ENCODE data around the gene SNIP1.
"Not testable (repeated sequence)": the region's sequence is repeated elsewhere in the genome, so short reads cannot be mapped to it uniquely, and the experiment has no call there.

The SNIP1 gene

GRCh38 chr1:37559080-37559479 is 5.0 kb upstream of the SNIP1 start:
- DNase-seq (ENCODE audit: low read depth), result no peak

GRCh38 chr1:37558411-37558810 is 4.3 kb upstream of the SNIP1 start:
- no peak for DNase-seq (ENCODE audit: low read depth)

- DNase-seq (ENCODE audit: low read depth), result no peak
Measured at GRCh38 chr1:37557402-37557801, 3.3 kb upstream of the SNIP1 start.

GRCh38 chr1:37556712-37557196 is 2.7 kb upstream of the SNIP1 start, which contains the start of gene DNALI1:
Gene DNALI1, plus strand, starts transcription at chr1:37556940. Its CDS starts 55 bp downstream, at chr1:37556995.
- no peak for DNase-seq (ENCODE audit: low read depth)

GRCh38 chr1:37553598-37553926 is 531 bp downstream of the SNIP1 start:
- DNase-seq (ENCODE audit: low read depth), result no peak

- DNase-seq (ENCODE audit: low read depth), result no peak
Measured at GRCh38 chr1:37549341-37549740, 4.8 kb downstream of the SNIP1 start.

GRCh38 chr1:37545019-37545418 is 9.1 kb downstream of the SNIP1 start:
- DNase-seq (ENCODE audit: low read depth), result no peak

- DNase-seq (ENCODE audit: low read depth), result no peak
Measured at GRCh38 chr1:37544530-37544929, 9.6 kb downstream of the SNIP1 start.

GRCh38 chr1:37540036-37540785 is 13.9 kb downstream of the SNIP1 start:
- no peak for DNase-seq (ENCODE audit: low read depth)

GRCh38 chr1:37539154-37539553 is 14.9 kb downstream of the SNIP1 start:
- not testable (repeated sequence) for DNase-seq (ENCODE audit: low read depth)

GRCh38 chr1:37537378-37537777 is 16.7 kb downstream of the SNIP1 start:
- no peak for DNase-seq (ENCODE audit: low read depth)

GRCh38 chr1:37533317-37534093 is 20.6 kb downstream of the SNIP1 start:
- DNase-seq (ENCODE audit: low read depth), result no peak

- DNase-seq (ENCODE audit: low read depth), result not testable (repeated sequence)
Measured at GRCh38 chr1:37532418-37533156, 21.5 kb downstream of the SNIP1 start.

- not testable (repeated sequence) for DNase-seq (ENCODE audit: low read depth)
Measured at GRCh38 chr1:37529888-37530287, 24.2 kb downstream of the SNIP1 start.

GRCh38 chr1:37519613-37520012 is 34.5 kb downstream of the SNIP1 start:
- DNase-seq (ENCODE audit: low read depth), result no peak

- DNase-seq (ENCODE audit: low read depth), result not testable (repeated sequence)
Measured at GRCh38 chr1:37518929-37519328, 35.2 kb downstream of the SNIP1 start.

- DNase-seq (ENCODE audit: low read depth), result not testable (repeated sequence)
Measured at GRCh38 chr1:37518241-37518640, 35.9 kb downstream of the SNIP1 start.

- DNase-seq (ENCODE audit: low read depth), result no peak
Measured at GRCh38 chr1:37517569-37517968, 36.5 kb downstream of the SNIP1 start.

- DNase-seq (ENCODE audit: low read depth), result no peak
Measured at GRCh38 chr1:37515185-37516034, 38.7 kb downstream of the SNIP1 start.

- DNase-seq (ENCODE audit: low read depth), result peak; percentile 63
Measured at GRCh38 chr1:37514350-37515184, 39.5 kb downstream of the SNIP1 start, which contains the start of gene MEAF6. Gene MEAF6, minus strand, starts transcription at chr1:37514766. Its CDS starts 20 bp downstream, at chr1:37514746.

Data from HS-5 (cell line).